ENCODE measurements around the gene ABLIM2.

ABLIM2 gene

DNA sequence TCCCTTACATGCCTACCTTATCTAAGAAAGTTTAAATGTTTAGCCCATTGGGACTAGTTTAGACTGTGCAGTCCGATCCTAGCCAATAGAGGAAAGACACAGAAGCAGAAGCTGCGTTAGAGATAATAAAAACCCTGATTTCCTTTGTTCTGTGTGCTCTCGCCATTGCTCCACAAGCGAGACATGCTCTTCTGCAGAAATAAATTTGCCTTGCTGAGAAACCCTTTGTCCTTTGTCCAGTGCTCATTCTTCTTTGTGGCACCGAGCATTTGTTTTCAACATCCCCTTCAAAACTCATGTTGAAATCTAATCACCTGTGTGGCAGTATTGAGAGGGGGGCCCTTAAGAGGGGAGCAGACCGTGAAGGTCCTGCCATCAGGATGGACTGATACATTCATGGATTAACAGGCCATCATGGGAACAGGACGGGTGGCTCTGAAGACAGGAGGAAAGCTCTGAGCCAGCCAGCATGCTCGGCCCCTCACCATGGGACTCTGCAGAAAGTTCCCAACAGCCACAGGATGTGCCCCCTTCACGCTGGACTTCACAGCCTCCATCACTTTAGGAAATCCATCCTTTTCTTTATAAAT, 94.5 kb downstream of the ABLIM2 start:
- DNase-seq = no peak

DNA sequence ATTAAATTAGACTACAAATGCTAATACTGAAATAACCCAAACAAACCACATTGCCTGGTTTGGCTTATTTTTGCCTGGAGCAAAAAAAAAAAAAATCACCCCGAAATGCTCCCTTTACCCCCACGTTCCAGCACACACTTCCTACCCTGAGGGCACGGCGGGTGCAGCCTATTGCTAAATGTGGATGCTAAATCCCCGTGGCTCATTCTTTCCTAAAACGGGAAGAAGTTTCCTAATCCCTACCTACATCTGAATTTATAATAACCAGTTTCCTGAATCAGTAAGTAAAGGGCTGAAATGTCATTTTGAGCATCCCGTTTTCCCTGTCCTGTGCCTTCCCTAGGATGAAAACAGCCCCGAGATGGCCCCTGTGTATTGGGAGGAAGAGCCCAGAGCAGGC, 97.0 kb downstream of the ABLIM2 start:
- no peak for DNase-seq

DNA sequence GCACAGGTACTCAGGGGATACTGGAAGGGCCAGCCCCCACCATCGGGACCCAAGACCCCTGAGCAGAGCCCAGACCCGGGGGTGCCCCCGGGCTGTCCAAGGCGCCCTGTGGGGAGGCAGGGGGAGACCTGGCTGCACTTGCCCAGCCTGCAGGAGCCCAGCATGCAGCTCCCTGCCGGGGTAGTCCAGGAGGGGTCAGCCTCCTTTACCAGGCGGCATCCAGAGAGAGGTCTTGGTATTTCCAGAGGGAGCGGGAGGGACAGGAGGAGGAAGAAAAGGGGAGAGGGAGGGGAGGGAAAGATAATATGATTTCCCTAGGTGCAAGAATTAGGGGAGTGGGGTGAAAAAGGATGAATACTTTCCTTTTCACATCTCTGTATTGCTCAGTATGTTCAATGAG, 97.5 kb downstream of the ABLIM2 start:
- DNase-seq = no peak

DNA sequence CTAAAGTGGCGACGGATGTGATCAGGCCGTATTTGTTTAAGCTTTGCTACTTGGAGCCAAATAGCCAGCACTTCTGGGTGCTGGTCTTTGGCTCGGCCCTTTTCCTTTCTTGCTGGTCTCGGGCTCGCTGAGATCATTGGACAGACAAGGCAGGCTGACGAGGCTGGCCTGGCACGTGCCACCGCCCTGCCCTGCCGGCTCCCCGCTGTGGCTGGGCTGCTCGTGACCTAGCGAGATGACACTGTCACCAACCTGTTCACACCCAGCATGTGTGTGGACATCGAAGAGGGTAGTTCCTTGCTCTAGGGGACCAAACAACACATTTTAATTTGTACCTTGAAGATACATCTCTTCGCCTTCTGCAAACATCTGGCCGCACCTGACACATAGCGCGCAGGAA, 98.0 kb downstream of the ABLIM2 start:
- DNase-seq = no peak

DNA sequence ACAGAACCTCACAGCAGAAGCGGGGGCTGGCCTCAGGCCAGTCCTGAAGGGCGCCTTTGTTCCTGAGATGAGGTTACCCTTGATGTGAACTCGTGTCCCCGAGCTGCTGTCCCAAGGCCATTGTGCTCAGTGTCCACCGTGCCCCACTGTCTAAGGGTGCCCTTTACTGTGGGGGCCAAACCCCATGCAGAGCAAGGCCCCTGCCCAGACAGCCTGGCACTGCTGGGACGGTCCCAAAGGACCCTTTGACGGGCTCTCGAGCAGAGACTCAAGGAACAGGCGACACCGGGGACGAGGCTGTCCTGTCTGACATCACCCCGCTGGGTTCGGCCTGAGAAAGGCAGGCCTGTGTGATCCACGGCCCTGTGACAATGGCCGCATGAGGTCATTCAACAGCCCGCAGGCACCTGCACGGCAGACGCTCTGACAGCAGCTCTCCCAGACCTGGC, 100.6 kb downstream of the ABLIM2 start:
- no peak for DNase-seq

DNA sequence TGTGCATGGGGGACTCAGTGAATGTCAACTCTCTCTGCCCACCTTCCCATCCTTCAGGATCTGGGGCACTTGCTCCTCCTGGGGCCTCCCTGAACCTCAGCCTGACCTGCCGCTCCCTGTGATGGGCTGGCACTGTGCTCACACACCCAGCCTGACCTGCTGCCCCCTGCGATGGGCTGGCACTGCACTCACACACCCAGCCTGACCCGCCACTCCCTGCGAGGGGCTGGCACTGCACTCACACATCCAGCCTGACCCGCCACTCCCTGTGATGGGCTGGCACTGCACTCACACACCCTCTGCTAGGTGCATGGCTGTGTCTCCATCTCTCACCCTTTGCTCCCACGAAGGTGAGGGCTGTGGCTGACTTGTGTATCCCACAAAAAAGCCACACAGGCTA, 103.4 kb downstream of the ABLIM2 start:
- no peak for DNase-seq

DNA sequence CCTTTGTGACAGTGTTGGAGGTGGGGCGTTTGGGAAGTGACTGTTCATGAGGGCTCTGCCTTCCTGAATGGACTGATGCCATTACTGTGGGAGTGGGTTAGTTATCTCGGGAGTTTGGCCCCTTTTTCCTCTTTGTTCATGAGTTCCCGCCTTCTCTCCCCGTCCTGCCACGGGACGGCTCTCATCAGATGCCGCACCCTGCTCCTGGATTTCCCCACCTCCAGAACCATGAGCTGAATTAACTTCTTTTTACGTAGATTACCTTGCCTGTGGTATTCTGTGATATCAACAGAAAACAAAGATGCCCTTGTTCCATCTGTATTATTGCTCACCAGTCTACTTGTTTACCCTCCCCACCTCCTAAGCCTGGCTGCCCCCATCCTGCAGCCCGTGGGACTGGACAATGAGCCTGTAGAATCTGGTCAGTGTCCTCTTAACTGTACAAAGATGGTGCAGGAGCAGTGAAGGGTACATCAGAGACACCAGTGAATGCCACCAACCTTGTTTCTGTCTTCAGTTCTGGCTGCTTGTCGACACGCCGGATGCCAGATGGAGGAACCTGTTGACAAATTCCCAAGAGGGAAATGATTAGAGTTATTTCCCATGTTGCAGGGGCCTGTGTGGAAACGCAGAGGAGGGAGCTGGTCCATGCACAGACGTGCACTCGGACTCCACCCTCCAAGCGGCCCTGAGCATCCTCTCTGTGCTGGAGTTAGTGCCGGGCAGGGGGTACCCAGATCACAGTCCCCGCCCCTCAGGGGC, 104.7 kb downstream of the ABLIM2 start:
- no peak for DNase-seq

DNA sequence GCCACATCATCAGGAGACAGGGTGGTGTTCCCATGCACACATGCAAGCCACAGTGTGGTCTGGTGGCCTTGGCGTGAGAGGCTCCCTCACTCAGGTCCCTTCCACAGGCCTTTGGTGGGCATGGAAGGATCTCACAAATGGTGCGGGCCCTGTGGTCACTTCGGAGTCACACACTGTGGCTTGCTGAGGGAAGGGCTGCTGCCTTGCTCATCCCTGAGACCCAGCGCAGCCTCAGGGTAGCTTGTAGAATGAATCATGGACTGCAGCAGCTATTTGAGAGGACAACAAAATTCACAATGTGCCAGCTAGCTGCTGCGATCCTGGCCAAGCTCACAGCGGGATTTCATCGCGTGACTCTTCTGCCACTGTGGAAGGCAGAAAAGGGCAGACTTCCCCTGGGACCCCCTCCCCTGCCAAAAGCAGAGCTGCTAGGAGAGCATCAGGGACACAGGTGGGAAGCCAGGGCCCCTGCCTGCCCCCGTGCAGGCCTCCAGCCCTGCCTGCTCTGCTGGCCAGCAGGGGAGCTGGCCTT, 106.4 kb downstream of the ABLIM2 start:
- DNase-seq = no peak

DNA sequence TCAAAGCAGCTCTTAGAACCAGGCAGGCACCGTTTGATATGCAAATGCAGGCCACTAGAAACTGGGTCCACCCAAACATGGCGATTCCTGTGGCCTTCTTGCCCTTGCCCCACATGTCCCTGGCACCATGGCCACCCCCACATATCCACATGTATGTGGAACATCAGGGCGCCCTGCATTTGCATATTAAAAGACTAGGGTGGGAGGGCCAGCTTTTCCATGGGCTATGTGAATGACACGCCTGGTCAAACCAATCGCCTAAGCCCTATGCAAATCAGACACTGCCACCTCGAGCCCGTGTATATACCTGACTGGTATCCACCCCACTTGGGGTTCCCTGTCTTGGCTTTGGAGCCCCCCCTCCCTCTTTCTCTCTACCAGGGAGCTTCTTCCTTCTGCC, 107.0 kb downstream of the ABLIM2 start:
- DNase-seq = no peak

DNA sequence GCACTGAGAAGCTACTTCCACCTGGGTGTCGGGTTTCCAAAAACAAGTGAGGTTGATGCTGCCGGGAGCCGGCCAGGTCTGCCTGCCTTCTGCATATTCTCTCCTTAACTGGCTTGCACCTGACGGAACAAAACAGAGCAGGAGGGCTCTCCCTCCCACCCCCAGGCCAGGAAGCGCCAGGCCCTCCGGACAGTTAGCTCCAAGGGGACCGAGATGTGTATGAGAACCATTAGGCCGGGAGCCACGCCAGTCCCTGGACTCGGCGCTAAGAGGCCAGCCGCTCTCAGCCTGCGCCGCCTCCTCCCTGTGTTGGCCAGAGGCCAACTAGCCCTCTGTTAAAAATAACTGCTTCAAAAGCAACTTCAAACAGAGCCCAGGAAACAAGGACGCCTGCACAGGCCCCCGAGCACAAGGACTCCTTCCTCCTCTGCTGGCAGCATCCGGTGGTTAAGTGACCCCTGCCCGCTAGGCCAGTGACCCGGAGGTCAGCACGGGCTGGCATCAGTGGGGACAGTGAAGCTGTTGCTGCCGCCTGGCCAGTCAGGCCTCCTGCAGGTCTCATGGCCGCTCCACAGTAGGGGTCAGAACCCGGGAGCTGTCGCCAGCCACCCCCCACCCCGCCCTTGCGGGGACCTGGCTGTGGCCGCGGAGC, 107.9 kb downstream of the ABLIM2 start:
- DNase-seq = no peak

DNA sequence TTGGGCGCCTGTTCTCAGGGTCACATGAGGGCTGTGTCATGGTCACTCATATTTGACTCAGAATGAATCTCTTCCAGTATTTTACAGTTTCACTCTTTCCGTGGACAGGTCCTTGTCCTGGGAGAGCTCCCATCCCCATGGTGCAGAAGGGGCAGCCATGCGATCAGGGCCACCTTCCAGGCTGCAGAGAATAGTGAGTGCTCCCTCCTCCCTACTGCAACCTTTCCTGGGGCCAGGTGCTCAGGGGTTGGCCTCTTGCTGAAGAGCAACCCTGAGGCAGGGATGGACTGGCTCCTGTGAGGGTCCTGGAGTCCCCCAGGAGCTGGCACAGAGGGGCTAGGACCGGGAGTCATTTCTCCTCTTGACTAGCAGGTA, 108.4 kb downstream of the ABLIM2 start:
- DNase-seq = no peak

DNA sequence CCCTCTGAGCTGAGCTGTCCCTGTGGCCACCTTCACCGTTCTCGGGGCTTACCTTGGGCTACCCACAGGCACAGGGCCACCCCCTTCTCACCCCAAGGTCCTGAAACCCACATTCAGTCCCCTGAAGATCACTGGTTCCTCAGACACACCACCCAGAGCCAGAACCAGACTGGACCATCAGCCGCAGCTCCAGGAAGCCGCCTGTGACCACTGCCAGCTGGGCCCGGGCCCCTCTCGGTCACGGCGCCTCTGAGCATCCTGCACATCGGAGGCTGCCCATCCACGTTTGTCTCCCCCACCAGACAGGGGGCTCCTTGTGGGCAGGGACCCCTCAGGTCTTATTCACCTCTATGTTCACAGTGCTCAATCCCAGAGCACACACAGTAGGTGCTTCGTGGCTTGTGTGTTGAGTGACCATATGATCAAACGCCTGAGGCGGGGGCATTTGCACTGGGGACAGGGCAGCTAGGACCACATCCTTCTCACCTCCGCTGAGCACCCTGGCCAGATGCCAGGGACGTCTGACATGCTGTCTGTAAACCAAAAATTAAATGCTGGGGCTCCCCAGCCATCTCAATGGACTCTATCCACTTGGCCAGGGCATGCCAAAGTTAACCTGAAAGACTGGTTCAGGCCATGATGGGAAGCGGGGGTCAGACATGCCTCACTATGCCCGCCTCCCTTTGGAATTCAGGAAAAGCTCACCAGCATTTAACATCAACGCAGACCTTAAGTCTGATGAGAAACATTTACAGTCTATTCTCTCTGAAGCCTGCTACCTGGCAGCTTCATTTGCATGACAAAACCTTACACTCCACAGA, 109.5 kb downstream of the ABLIM2 start:
- no peak for DNase-seq

DNA sequence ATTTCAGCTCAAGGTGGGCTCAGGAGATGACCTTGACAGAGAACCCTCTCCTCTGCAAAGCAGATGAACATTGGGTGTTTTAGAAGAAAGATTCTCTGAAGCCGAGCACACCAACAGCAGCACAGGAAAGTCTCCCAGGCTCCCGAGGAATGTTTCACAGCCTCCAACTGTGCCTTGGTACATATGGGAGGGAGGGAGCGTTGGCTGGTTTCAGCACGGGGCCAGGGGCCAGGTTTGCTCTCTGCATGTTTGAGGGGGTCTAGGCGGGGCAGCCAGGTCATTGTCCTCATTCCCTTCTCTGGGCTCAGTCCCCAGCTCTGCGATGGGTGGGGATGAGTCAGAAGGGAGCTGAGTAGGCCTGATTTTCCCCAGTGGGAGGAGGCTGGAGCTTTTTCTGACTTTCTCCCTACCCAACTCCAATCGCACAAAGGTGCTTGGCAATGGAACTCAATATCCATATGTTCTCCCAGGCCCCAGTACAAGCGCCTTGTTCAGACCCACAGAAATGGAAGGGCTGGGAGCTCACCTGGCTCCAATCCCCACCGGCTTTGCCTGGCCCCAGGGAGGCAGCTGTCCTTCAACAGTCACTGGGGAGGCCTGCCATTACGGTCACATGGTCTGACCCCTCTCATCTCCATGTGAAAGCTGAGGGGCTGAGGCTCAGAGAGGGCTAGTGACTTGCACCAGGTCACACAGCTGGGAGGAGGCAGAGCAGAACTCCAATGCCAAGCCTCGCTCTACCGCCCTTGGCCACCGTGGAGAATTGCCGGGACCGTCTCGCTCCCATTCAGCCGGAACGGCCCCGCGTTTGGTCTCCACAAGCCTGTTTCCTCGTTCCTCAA, 110.6 kb downstream of the ABLIM2 start:
- no peak for DNase-seq

DNA sequence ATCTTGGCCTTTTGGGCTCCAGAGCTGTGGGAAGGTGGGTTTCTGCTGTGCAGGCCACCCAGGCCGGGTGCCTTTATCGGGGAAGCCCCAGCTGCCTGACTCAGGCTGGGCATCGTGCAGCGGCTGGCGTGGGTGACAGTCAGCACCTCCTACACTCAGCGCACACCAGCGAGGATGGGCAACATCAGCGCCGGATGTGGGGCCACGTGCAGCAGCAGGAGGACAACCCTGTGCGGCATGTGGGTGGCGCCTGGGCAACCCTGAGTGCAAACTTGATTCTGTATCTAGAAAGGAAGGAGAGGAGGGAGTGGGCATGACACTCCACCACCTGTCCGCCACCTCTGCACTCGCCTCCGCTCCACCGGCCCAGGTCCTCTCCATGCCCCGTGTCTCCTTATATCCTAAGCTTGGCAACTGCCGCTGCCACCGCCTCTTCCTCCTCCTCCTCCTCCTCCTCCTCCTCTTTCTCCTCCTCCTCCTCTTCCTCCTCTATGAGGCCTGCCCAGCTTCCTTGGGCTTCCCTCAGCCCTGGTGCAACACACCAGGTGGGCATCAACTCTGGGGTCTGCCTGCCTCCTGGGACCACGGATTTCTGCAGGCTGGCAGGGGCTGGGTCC, 111.6 kb downstream of the ABLIM2 start:
- DNase-seq = no peak

DNA sequence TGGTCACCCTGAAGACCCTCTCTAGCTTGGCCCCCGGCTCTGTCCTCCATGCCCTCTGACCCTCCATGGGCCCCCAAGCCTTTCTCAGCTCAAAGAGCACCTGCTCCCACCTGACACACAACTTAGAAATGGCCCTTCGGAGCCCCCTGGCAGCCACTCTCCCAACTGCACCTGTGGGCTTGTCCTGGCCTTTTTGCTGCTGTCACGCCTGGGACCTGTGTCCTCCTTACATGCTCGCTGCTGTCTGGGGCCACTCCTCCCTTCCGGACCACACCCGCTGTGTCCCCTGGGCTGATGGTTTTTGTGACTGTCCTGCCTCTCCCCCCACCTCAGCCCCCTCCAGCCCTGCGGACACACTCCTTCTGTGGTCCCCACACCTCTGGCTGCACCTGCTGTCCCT, 112.7 kb downstream of the ABLIM2 start:
- DNase-seq = peak; percentile 28

DNA sequence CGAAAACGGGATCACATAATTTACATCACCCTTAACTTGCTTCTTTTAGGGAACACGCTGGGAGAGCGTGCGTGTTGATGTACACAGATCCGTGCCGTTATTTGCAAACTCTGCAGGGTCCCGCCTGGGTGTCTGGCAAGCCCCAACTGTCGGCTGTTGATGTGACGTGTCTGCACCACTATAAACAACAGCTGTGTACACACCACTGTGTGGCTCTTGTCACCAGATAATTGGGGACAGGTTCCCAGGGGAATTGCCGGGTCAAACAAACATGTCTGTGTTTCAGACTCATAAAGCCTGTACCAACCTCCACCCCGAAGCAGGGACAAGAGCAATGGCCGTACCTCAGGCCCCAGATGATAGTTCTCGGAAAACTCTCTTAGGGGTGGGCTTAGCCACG, 113.9 kb downstream of the ABLIM2 start:
- peak; percentile 83 for DNase-seq

DNA sequence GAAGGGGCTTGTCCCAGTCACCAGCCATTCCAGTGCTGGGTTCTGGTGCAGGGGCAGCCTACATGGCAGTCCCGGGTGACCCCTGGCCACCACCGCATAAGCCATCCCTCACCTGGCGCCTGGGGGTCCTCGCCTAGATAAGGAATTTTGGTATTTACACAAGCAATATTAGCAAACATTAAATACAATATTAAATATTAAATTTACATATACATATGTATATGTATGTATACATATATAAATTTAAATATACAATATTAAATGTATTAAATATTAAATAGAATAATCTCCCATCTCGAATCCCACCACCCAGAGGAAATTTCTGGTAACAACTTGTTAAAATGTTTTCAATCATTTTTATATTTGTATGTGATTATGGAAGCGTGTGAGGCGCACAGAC, 114.4 kb downstream of the ABLIM2 start:
- DNase-seq = no peak

DNA sequence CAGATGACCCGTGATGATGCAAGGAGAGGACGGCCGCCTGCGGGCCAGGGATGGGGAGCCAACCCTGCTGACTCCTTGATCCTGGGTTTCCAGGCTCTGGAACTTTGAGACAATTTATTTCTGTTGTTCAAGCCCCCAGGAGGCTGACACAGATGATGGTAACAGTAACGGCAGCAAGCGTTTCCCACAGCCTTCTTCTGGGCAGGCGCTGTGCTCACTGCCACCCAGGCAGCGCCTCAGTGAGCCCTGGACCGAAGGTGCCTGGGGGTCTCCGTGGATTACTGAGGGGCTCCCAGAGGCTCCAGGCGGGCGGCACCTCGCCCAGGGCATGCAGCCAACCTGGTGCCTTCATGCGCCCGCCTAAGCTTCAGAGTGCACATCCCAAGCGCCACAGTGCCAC, 115.0 kb downstream of the ABLIM2 start:
- DNase-seq = no peak

DNA sequence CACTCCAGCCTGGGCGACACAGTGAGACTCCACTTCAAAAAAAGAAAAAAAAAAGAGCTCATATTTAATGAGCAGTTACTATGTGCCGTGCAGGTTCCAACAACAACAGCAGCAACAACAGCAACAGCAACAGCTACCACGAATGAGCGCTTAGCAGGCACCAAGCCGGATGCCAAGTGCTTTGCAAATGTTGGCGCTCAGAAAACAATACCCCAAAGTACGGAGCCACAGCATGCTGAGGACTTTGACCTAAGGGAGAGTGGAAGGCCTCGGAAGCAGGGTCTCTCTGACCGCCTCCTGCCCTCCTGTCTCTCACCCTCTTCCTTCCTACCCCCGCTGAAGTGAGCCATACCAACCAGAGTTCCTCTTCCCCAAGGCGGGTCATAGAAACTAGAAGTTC, 116.7 kb downstream of the ABLIM2 start:
- DNase-seq = no peak

DNA sequence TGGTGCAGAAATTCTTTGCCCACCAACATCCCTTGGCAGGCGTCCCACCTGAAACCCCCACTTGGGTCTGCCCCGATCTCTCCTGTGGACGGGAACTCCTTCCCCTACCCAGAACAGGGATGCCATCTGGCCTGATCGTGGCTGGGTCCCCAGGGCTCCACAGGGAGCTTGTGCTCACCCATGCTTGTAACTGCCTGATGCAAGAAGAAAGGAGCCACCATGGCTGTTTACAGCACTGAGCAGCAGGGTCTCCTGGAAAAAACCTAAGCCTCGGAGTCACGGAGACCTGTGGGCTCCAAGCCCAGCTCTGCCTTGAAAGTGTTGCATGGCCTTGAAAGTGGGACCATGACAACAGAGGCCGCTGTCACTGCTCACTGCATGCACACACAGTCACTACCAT, 117.4 kb downstream of the ABLIM2 start:
- DNase-seq = no peak

DNA sequence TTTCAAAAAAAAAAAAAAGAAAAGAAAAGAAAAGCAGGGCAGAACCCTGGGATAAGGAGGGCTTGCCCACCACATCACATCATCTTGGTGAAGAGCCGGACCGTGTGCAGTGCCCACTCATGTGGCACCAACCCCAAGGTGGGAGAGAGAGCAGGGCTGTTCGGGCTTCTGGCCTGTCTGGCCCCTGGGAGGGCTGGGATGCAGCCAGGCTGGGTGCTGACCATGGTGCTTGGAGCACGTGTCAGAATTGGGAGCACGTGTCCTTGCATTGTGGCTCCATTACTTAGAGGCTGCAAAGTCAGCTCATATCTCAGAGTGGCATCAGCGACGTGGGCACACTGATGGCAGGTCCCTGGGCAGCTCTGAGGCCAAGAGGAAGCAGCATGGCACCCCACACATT, 118.0 kb downstream of the ABLIM2 start:
- DNase-seq = no peak

DNA sequence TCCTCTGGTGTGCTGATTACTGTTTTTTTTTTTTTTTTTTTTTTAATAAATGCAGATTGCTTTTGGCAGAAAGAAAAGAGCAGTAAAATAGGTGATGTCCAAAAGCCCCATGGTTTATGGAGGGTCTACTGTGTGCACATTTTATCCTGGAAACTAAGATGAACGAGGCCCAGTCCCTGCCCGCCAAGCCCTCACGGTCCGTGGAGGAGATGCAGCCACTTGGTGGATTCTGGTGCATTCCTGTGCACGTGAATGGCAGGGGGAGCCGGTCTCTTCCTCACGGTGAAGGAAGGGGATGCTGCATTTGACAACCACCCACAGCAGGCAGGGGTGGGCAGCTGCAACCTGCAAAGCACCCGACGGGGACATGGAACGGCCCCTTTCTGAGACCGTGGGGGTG, 118.8 kb downstream of the ABLIM2 start:
- no peak for DNase-seq

All from SHP77 treated with DMSO at 0.1 percent for 48 hours (cell line).